ENCODE measurements around the gene CTXN1.

- TF ChIP-seq CTCF (IDR thresholded peaks at IDR 0.05) (no peak), EZH2 (IDR thresholded peaks at IDR 0.05; ENCODE audit: borderline replicate concordance, insufficient read depth, low read depth, low read length, poor library complexity, severe bottlenecking) (no peak)
Measured at GRCh38 chr19:7932276-7932929, 6.5 kb upstream of the CTXN1 start.
